SK-N-SH treated with all-trans-retinoic acid at 6 μM for 48 hours (cell line): Measurements from ENCODE around the gene SSBP2.

Experiments used
- PATZ1 ChIP-seq: fragments of 250-450 bp; sonication (Bioruptor Pico); IDR thresholded peaks from 2 replicates; pipeline ENCODE4 v1.8.0; 2020; ENCODE audit warnings: mild to moderate bottlenecking, moderate library complexity, borderline replicate concordance
- ZFP30 ChIP-seq: fragments of 450-650 bp; formaldehyde crosslinking; IDR thresholded peaks from 2 replicates; pipeline ENCODE4 v1.5.0; 2022; ENCODE audit warnings: mild to moderate bottlenecking, moderate library complexity

DNA sequence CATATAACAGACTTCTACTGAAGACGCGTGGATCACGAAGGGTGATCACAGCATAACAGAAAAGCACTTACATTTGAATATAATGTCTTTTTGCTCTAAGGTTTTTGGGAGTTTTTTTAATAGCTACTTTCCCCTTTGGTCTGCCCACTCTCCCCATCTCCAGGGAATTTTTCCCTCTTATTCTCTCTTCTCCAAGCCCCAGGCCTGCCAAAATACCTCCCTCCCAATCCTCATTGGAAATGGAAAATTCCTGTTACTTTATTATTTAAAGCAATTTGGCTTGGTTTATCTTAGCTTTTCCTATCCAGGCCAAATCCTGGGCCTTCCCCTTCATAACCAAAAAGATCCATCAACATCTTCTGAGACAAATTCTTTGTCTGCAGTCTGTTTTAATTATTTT lies 22.3 kb upstream of the SSBP2 start:
- TF ChIP-seq PATZ1 (CRISPR knock-in tag) = no peak
- TF ChIP-seq ZFP30 (CRISPR knock-in tag) = no peak
